Measurements from ENCODE around the gene TTC9B.
"Not testable (repeated sequence)": the region's sequence is repeated elsewhere in the genome, so short reads cannot be mapped to it uniquely, and the experiment has no call there.

DNA sequence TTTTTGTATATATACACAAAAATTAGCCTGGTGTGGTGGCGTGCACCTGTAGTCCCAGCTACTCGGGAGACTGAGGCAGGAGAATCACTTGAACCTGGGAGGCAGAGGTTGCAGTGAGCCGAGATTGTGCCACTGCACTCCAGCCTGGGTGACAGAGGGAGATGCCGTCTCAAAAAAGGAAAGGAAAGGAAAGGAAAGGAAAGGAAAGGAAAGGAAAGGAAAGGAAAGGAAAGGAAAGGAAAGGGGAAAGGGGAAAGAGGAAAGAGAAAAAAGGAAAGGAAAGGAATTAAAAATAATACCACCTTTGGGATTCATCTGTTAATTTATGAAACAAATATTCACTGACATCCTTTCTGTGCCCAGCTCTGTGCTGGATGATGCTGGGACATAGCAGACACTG, 845 bp upstream of the TTC9B start:
- TF ChIP-seq, protein P1, sequence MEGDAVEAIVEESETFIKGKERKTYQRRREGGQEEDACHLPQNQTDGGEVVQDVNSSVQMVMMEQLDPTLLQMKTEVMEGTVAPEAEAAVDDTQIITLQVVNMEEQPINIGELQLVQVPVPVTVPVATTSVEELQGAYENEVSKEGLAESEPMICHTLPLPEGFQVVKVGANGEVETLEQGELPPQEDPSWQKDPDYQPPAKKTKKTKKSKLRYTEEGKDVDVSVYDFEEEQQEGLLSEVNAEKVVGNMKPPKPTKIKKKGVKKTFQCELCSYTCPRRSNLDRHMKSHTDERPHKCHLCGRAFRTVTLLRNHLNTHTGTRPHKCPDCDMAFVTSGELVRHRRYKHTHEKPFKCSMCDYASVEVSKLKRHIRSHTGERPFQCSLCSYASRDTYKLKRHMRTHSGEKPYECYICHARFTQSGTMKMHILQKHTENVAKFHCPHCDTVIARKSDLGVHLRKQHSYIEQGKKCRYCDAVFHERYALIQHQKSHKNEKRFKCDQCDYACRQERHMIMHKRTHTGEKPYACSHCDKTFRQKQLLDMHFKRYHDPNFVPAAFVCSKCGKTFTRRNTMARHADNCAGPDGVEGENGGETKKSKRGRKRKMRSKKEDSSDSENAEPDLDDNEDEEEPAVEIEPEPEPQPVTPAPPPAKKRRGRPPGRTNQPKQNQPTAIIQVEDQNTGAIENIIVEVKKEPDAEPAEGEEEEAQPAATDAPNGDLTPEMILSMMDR (IDR thresholded peaks at IDR 0.05), result not testable (repeated sequence)
- TF ChIP-seq POLR2AphosphoS5 (IDR thresholded peaks at IDR 0.05; ENCODE audit: insufficient read depth in 1 of 2, low read depth in 1 of 2); POLR2A (IDR thresholded peaks at IDR 0.05): not testable (repeated sequence)
